Endodermal cell (in vitro differentiated cells): ENCODE data around the gene SEMA5A. TPM values are rescaled to one million over a fixed set of nuclear protein-coding genes. Genes with fewer than 3 reads are reported as not detected.
A peak's percentile ranks its signal among the peaks of the same experiment; 100 is the strongest.

Experiments
- DNase-seq: peaks from one replicate; pipeline ENCODE4 v3.0.0-alpha.2; 2017
- H3K27ac ChIP-seq: 2 replicates; pipeline ENCODE4 v1.5.1; 2013; ENCODE audit warnings: mild to moderate bottlenecking, low read depth, low read length, moderate library complexity
- H3K27me3 ChIP-seq: 2 replicates; pipeline ENCODE4 v1.6.1; 2013; ENCODE audit warnings: mild to moderate bottlenecking, low read length, moderate library complexity; ENCODE audit not compliant: insufficient read depth, control insufficient read depth, poor library complexity, severe bottlenecking
- H3K36me3 ChIP-seq: 2 replicates; pipeline ENCODE4 v1.7.0; 2013; ENCODE audit warnings: mild to moderate bottlenecking, low read length, moderate library complexity; ENCODE audit not compliant: control insufficient read depth, insufficient read depth
- H3K4me1 ChIP-seq: one replicate; pipeline ENCODE4 v1.7.0; 2013; ENCODE audit warnings: low read length; ENCODE audit not compliant: control insufficient read depth, insufficient read depth
- H3K4me3 ChIP-seq: 2 replicates; pipeline ENCODE4 v1.5.1; 2013; ENCODE audit warnings: mild to moderate bottlenecking, low read length, moderate library complexity
- H3K9ac ChIP-seq: 2 replicates; pipeline ENCODE4 v1.6.1; 2013; ENCODE audit warnings: mild to moderate bottlenecking, low read length, moderate library complexity; ENCODE audit not compliant: poor library complexity, severe bottlenecking; ENCODE audit errors: extremely low read depth
- H3K9me3 ChIP-seq: 2 replicates; pipeline ENCODE4 v1.6.1; 2013; ENCODE audit warnings: mild to moderate bottlenecking, low read length, moderate library complexity; ENCODE audit not compliant: control insufficient read depth
- H3K27ac Mint-ChIP-seq: 2 replicates; pipeline ENCODE4 v1.8.0; 2020; ENCODE audit warnings: mixed read lengths
- H3K27me3 Mint-ChIP-seq: 2 replicates; pipeline ENCODE4 v1.8.0; 2021; ENCODE audit warnings: mild to moderate bottlenecking, mixed read lengths; ENCODE audit not compliant: insufficient read depth
- H3K36me3 Mint-ChIP-seq: 2 replicates; pipeline ENCODE4 v1.8.0; 2020; ENCODE audit warnings: low read depth, mixed read lengths
- H3K4me1 Mint-ChIP-seq: 2 replicates; pipeline ENCODE4 v1.8.0; 2020; ENCODE audit warnings: mixed read lengths
- H3K4me3 Mint-ChIP-seq: 2 replicates; pipeline ENCODE4 v1.8.0; 2020; ENCODE audit warnings: mild to moderate bottlenecking, moderate library complexity, mixed read lengths
- H3K9me3 Mint-ChIP-seq: 2 replicates; pipeline ENCODE4 v1.8.0; 2020; ENCODE audit warnings: mild to moderate bottlenecking, mixed read lengths
- WGBS, 2 experiments: methylation state at CpG; one replicate each; pipeline versions ENCODE4 v1.1.5 to v1.1.7; 2013; ENCODE audit warnings: missing lambda C conversion rate in 2 of 2, mixed read lengths in 1 of 2; ENCODE audit not compliant: insufficient coverage in 1 of 2, insufficient read length in 1 of 2; 5-methylcytosine and 5-hydroxymethylcytosine counted together
- total RNA-seq, 2 donors: library from RNA; stranded (reverse); fragmentation: NEBNext Ultra II Directional in 1 of 2; extraction: Animal tissue kit (Norgen Biotek cat#: 25700) in 1 of 2; gene quantifications; 2 replicates in 1 of 2; 3 replicates in 1 of 2; pipeline ENCODE4 v1.2.1, GENCODE V29; 2021
- TF ChIP-seq, protein P1 (sequence below): fragments of 200-600 bp; sonication (generic); conservative IDR thresholded peaks from 2 replicates; pipeline ENCODE4 v1.5.0; 2021; ENCODE audit warnings: antibody characterized with exemption, mild to moderate bottlenecking

SEMA5A gene
- total RNA-seq, 2 donors from 2014 or later = 46.8 to 77.8 TPM

- no peak for DNase-seq
- H3K27ac Mint-ChIP-seq = no peak overlapping the region
- no peaks in the 10 kb centered on the region for H3K27me3 Mint-ChIP-seq
- H3K4me1 Mint-ChIP-seq = peaks cover 6% of the 10 kb centered on the region
- no peak overlapping the region for H3K4me3 Mint-ChIP-seq
- no peaks in the 10 kb centered on the region for H3K9me3 ChIP-seq
- H3K27ac ChIP-seq = peak overlapping the region; percentile 19
- TF ChIP-seq, protein P1, sequence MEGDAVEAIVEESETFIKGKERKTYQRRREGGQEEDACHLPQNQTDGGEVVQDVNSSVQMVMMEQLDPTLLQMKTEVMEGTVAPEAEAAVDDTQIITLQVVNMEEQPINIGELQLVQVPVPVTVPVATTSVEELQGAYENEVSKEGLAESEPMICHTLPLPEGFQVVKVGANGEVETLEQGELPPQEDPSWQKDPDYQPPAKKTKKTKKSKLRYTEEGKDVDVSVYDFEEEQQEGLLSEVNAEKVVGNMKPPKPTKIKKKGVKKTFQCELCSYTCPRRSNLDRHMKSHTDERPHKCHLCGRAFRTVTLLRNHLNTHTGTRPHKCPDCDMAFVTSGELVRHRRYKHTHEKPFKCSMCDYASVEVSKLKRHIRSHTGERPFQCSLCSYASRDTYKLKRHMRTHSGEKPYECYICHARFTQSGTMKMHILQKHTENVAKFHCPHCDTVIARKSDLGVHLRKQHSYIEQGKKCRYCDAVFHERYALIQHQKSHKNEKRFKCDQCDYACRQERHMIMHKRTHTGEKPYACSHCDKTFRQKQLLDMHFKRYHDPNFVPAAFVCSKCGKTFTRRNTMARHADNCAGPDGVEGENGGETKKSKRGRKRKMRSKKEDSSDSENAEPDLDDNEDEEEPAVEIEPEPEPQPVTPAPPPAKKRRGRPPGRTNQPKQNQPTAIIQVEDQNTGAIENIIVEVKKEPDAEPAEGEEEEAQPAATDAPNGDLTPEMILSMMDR = no peak
- H3K4me3 ChIP-seq = no peak overlapping the region
- H3K36me3 ChIP-seq = peaks cover 71% of the 10 kb centered on the region
- no peak overlapping the region for H3K9ac ChIP-seq
- no peaks in the 10 kb centered on the region for H3K9me3 Mint-ChIP-seq
- H3K4me1 ChIP-seq = no peaks in the 10 kb centered on the region
- no peaks in the 10 kb centered on the region for H3K27me3 ChIP-seq
- H3K36me3 Mint-ChIP-seq = peaks cover 8% of the 10 kb centered on the region
Measured at GRCh38 chr5:9431151-9431495, 114.8 kb downstream of the SEMA5A start.

GRCh38 chr5:9430306-9430705 lies 115.6 kb downstream of the SEMA5A start:
- H3K4me3 ChIP-seq = no peak overlapping the region
- Mint-ChIP-seq H3K9me3 (no peaks in the 10 kb centered on the region), H3K4me1 (peaks cover 6% of the 10 kb centered on the region), H3K36me3 (peaks cover 3% of the 10 kb centered on the region), H3K4me3 (no peak overlapping the region), H3K27ac (no peak overlapping the region), H3K27me3 (no peaks in the 10 kb centered on the region)
- TF ChIP-seq, protein P1 = no peak
- no peaks in the 10 kb centered on the region for H3K4me1 ChIP-seq
- no peaks in the 10 kb centered on the region for H3K27me3 ChIP-seq
- 94 to 100% methylated on average over 2 of the region's 2 CpGs for WGBS, 2 experiments
- H3K36me3 ChIP-seq = peaks cover 69% of the 10 kb centered on the region
- no peak overlapping the region for H3K9ac ChIP-seq
- no peak overlapping the region for H3K27ac ChIP-seq
- no peak for DNase-seq
- H3K9me3 ChIP-seq = no peaks in the 10 kb centered on the region

DNA sequence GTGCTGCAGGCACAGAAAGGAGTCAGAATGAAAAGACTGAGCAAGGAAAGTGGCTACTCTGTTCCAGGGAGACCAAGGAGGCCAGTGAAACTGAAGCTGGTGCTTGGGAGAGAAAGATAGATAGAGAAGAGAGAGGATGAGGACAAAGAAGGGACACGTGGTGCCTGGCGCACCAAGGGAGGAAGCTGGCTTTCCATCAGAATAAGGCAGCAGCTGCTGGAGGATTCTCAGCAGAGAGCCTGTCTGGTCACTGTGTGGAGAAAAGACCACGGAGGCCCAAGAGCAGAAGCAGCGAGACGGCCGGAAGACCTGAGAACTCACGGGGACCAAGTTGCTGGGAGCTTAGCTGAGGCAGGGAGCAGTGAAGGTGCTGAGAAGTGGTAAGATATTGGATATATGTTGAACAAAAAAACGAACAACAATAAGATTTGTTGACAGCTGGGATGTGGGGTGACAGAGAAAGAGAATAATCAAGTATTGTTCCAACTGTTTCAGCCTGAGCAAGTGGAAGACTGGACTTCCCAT lies 116.1 kb downstream of the SEMA5A start:
- Histone ChIP-seq H3K9ac (no peak overlapping the region), H3K27ac (no peak overlapping the region), H3K4me1 (no peaks in the 10 kb centered on the region), H3K4me3 (no peak overlapping the region), H3K36me3 (peaks cover 67% of the 10 kb centered on the region), H3K9me3 (no peaks in the 10 kb centered on the region), H3K27me3 (no peaks in the 10 kb centered on the region)
- Mint-ChIP-seq H3K9me3 (no peaks in the 10 kb centered on the region), H3K4me3 (no peak overlapping the region), H3K4me1 (peaks cover 6% of the 10 kb centered on the region), H3K27me3 (no peaks in the 10 kb centered on the region), H3K27ac (no peak overlapping the region), H3K36me3 (peaks cover 3% of the 10 kb centered on the region)
- DNase-seq = no peak
- WGBS, 2 experiments = 97 to 98% methylated on average over 6 to 8 of the region's 8 CpGs
- TF ChIP-seq, protein P1 = no peak
